Measurements from ENCODE around the gene DKK3. TPM values are rescaled to one million over a fixed set of nuclear protein-coding genes. Genes with fewer than 3 reads are reported as not detected.

DKK3 gene
- total RNA-seq, 1 experiment from 2014 or later: 14.6 TPM

DNA sequence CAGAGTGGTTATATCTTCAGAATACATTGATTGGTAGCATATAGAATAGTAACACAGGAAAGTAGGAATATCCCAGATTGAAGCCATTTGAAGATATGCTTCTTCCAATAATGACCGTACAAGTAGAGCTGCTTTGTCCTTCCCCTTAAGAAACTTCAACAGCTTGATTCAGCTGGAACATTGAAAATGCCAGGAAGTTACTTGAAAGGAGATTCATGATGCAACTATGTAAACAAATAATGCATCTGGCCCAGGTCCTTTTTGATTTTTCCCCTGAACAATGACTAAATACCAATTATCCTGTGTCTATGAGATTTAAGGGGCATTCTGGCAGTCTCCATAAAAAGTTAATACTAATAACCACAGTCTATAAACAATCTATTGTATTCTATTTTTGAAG, 3.0 kb downstream of the DKK3 start:
- Mint-ChIP-seq H3K4me1 (ENCODE audit: low read depth, unreplicated experiment) (peaks cover 9% of the 10 kb centered on the region), H3K9me3 (ENCODE audit: low read depth, unreplicated experiment) (no peaks in the 10 kb centered on the region), H3K4me3 (ENCODE audit: low read depth, unreplicated experiment) (no peak overlapping the region), H3K27ac (ENCODE audit: unreplicated experiment) (no peak overlapping the region), H3K36me3 (ENCODE audit: insufficient read depth, unreplicated experiment) (peaks cover 7% of the 10 kb centered on the region), H3K27me3 (ENCODE audit: unreplicated experiment) (peaks cover 12% of the 10 kb centered on the region)
- no peak for TF ChIP-seq CTCF (IDR thresholded peaks at IDR 0.05; ENCODE audit: unreplicated experiment)
- CTCF ChIA-PET: interaction anchor here (1.0 to 2.3 kb wide), 3 partner anchors 12 to 38 kb away, joined by 3 to 6 read pairs (median 4); no protein-coding TSS in a partner anchor
- no TSS peak for BruUV-seq (replicated peaks)
- intact Hi-C loops (cut with micrococcal nuclease; ENCODE audit: unreplicated experiment): no loop called here
- no peak for DNase-seq

DNA sequence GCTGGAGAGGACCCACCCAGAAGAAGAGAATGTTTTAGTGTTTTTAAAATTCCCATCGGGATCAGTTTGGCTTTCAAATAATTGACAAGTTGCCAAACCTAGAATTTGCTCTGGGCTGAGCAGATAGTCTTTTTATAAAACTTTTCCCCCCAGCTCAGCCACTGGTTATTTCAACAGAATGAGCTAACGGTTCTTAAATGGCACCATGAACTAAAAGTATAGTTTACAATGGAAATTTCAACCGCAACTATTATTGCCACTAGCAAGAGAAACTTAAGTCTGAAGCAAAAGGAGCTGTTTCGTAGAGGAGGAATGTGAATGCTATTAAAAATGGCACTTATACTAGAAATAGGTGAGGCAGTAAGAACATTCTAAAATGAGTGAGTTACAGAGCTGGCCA, 3.4 kb downstream of the DKK3 start:
- no peak for DNase-seq
- H3K36me3 Mint-ChIP-seq (ENCODE audit: insufficient read depth, unreplicated experiment): peaks cover 7% of the 10 kb centered on the region
- no peak overlapping the region for H3K4me3 Mint-ChIP-seq (ENCODE audit: low read depth, unreplicated experiment)
- no peak for TF ChIP-seq CTCF (IDR thresholded peaks at IDR 0.05; ENCODE audit: unreplicated experiment)
- intact Hi-C loops (cut with micrococcal nuclease; ENCODE audit: unreplicated experiment): no loop called here
- H3K9me3 Mint-ChIP-seq (ENCODE audit: low read depth, unreplicated experiment): no peaks in the 10 kb centered on the region
- H3K27ac Mint-ChIP-seq (ENCODE audit: unreplicated experiment): no peak overlapping the region
- CTCF ChIA-PET: interaction anchor here (1.0 to 2.3 kb wide), 3 partner anchors 11 to 38 kb away, joined by 3 to 6 read pairs (median 4); no protein-coding TSS in a partner anchor
- BruUV-seq (replicated peaks): no TSS peak
- peaks cover 9% of the 10 kb centered on the region for H3K4me1 Mint-ChIP-seq (ENCODE audit: low read depth, unreplicated experiment)
- H3K27me3 Mint-ChIP-seq (ENCODE audit: unreplicated experiment): peaks cover 8% of the 10 kb centered on the region

DNA sequence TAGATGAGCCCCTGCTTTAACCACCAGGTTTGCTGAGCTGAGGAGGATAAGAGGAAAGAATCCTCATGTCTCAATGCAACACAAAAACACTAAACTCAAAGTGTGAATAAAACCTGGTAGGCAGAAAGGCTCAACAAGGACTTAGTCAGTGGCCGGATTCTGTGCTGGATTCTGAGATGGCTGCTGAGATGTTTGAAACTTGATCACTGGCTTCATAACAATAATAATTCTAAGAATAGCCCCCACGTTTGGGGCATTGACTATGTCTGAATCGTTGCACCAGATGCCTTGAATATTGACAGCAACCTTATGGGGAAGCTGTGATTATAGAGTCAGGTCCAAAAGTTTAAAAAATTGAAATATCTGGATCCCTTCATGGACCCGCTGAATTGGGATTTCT, 4.6 kb downstream of the DKK3 start:
- Mint-ChIP-seq H3K4me1 (ENCODE audit: low read depth, unreplicated experiment) (peaks cover 9% of the 10 kb centered on the region), H3K27me3 (ENCODE audit: unreplicated experiment) (no peaks in the 10 kb centered on the region), H3K27ac (ENCODE audit: unreplicated experiment) (no peak overlapping the region), H3K4me3 (ENCODE audit: low read depth, unreplicated experiment) (no peak overlapping the region), H3K9me3 (ENCODE audit: low read depth, unreplicated experiment) (no peaks in the 10 kb centered on the region), H3K36me3 (ENCODE audit: insufficient read depth, unreplicated experiment) (no peaks in the 10 kb centered on the region)
- BruUV-seq (replicated peaks): no TSS peak
- no peak for DNase-seq
- intact Hi-C loops (cut with micrococcal nuclease; ENCODE audit: unreplicated experiment): no loop called here
- CTCF ChIA-PET: interaction anchor here (2.3 kb wide), 1 partner anchor 15 kb away, joined by 6 read pairs; no protein-coding TSS in a partner anchor
- no peak for TF ChIP-seq CTCF (IDR thresholded peaks at IDR 0.05; ENCODE audit: unreplicated experiment)

- H3K27ac Mint-ChIP-seq (ENCODE audit: unreplicated experiment): no peak overlapping the region
- BruUV-seq (replicated peaks): no TSS peak
- H3K4me3 Mint-ChIP-seq (ENCODE audit: low read depth, unreplicated experiment): no peak overlapping the region
- no peak for DNase-seq
- H3K36me3 Mint-ChIP-seq (ENCODE audit: insufficient read depth, unreplicated experiment): no peaks in the 10 kb centered on the region
- no peak for TF ChIP-seq CTCF (IDR thresholded peaks at IDR 0.05; ENCODE audit: unreplicated experiment)
- intact Hi-C loops (cut with micrococcal nuclease; ENCODE audit: unreplicated experiment): no loop called here
- H3K9me3 Mint-ChIP-seq (ENCODE audit: low read depth, unreplicated experiment): no peaks in the 10 kb centered on the region
- H3K27me3 Mint-ChIP-seq (ENCODE audit: unreplicated experiment): no peaks in the 10 kb centered on the region
- H3K4me1 Mint-ChIP-seq (ENCODE audit: low read depth, unreplicated experiment): peaks cover 9% of the 10 kb centered on the region
- CTCF ChIA-PET: no interaction called here
Measured at GRCh38 chr11:12003336-12003735, 5.1 kb downstream of the DKK3 start.

Measured in Calu3 (cell line).